ENCODE results near the gene PRDM8. TPM values are rescaled to one million over a fixed set of nuclear protein-coding genes. Genes with fewer than 3 reads are reported as not detected.

Gene PRDM8
- polyA plus RNA-seq, 4 donors = 2.0 to 3.5 (median 2.1) TPM

- no peak for DNase-seq (ENCODE audit: low read depth in 4 of 4, low spot score in 2 of 4)
Measured at GRCh38 chr4:80199004-80199560, 1.8 kb downstream of the PRDM8 start.

GRCh38 chr4:80199947-80200346, 2.6 kb downstream of the PRDM8 start:
- no peak for DNase-seq (ENCODE audit: low read depth in 4 of 4, low spot score in 2 of 4)

GRCh38 chr4:80201252-80202151, 4.2 kb downstream of the PRDM8 start:
- no peak for DNase-seq (ENCODE audit: low read depth in 4 of 4, low spot score in 2 of 4)

GRCh38 chr4:80202190-80202711, 4.9 kb downstream of the PRDM8 start:
- no peak for DNase-seq (ENCODE audit: low read depth in 4 of 4, low spot score in 2 of 4)

GRCh38 chr4:80202741-80203553, 5.6 kb downstream of the PRDM8 start:
- DNase-seq (ENCODE audit: low read depth in 4 of 4, low spot score in 2 of 4) = no peak

- DNase-seq (ENCODE audit: low read depth in 4 of 4, low spot score in 2 of 4) = no peak
Measured at GRCh38 chr4:80204433-80205011, 7.2 kb downstream of the PRDM8 start.

- no peak for DNase-seq (ENCODE audit: low read depth in 4 of 4, low spot score in 2 of 4)
Measured at GRCh38 chr4:80206111-80206510, 8.8 kb downstream of the PRDM8 start.

GRCh38 chr4:80206521-80207171, 9.3 kb downstream of the PRDM8 start:
- DNase-seq (ENCODE audit: low read depth in 4 of 4, low spot score in 2 of 4) = no peak

GRCh38 chr4:80207172-80207583, 9.9 kb downstream of the PRDM8 start:
- DNase-seq (ENCODE audit: low read depth in 4 of 4, low spot score in 2 of 4) = no peak

GRCh38 chr4:80207664-80208063, 10.4 kb downstream of the PRDM8 start:
- DNase-seq (ENCODE audit: low read depth in 4 of 4, low spot score in 2 of 4) = no peak

- no peak for DNase-seq (ENCODE audit: low read depth in 4 of 4, low spot score in 2 of 4)
Measured at GRCh38 chr4:80208610-80209339, 11.5 kb downstream of the PRDM8 start.

GRCh38 chr4:80209340-80209701, 12.0 kb downstream of the PRDM8 start:
- no peak for DNase-seq (ENCODE audit: low read depth in 4 of 4, low spot score in 2 of 4)

- no peak for DNase-seq (ENCODE audit: low read depth in 4 of 4, low spot score in 2 of 4)
Measured at GRCh38 chr4:80210549-80210948, 13.2 kb downstream of the PRDM8 start.

- DNase-seq (ENCODE audit: low read depth in 4 of 4, low spot score in 2 of 4) = no peak
Measured at GRCh38 chr4:80213117-80213815, 16.0 kb downstream of the PRDM8 start.

GRCh38 chr4:80215449-80216052, 18.2 kb downstream of the PRDM8 start:
- no peak for DNase-seq (ENCODE audit: low read depth in 4 of 4, low spot score in 2 of 4)

GRCh38 chr4:80216100-80216761, 18.9 kb downstream of the PRDM8 start:
- no peak for DNase-seq (ENCODE audit: low read depth in 4 of 4, low spot score in 2 of 4)

- no peak for DNase-seq (ENCODE audit: low read depth in 4 of 4, low spot score in 2 of 4)
Measured at GRCh38 chr4:80219301-80220025, 22.2 kb downstream of the PRDM8 start.

Measured in left renal cortex interstitium (tissue), 4 donors.